Dermis lymphatic vessel endothelial cell (primary cell): ENCODE measurements around the gene SNAP29. TPM values are rescaled to one million over a fixed set of nuclear protein-coding genes. Genes with fewer than 3 reads are reported as not detected.

Source experiments
- total RNA-seq: library from RNA; depleted of rRNA; stranded (reverse); fragments of >200 nt; gene quantifications from 2 replicates; pipeline ENCODE4 v1.2.1, GENCODE V29; 2014

The SNAP29 gene
- total RNA-seq, result 6.4 and 7.9 TPM in 2 replicates

DNA sequence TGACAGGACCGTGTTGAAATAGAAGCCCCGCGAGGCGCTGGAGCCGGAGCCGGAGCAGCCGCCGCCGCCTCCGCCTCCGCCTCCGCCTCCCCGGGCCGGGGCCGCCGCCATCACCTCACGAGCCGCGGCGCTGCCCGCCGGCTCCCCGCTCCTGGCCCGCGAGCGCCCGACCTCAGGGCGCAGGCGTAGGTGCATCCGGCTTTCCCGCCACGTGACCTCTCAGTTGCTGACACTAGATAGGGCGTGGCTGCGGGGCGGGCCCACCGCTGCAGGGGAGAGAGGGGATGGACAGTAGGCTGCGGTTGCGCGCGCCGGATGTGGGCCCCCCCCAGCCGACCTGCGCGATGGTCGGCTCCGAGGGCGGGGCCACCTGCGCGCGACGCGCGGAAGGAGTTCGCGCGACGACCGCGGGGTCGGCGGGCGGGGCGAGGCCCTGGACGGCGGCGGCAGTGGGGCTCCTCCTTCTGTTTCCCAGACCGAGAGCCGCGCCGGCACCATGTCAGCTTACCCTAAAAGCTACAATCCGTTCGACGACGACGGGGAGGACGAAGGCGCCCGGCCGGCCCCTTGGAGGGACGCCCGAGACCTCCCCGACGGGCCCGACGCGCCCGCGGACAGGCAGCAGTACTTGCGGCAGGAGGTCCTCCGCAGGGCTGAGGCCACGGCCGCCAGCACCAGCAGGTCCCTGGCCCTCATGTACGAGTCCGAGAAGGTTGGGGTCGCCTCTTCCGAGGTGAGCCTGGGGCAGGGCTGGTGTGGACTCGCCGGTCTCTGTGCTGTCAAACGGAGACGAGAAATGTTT lies at the start of gene SNAP29, which contains the start of gene PI4KA:
Gene SNAP29 (plus strand): TSS at position 393 of the 802 bp plus-strand sequence. CDS start 104 bp downstream, at position 497.
Gene PI4KA (minus strand): TSS at position 197 of the 802 bp plus-strand sequence. CDS start 86 bp downstream, at position 111.

DNA sequence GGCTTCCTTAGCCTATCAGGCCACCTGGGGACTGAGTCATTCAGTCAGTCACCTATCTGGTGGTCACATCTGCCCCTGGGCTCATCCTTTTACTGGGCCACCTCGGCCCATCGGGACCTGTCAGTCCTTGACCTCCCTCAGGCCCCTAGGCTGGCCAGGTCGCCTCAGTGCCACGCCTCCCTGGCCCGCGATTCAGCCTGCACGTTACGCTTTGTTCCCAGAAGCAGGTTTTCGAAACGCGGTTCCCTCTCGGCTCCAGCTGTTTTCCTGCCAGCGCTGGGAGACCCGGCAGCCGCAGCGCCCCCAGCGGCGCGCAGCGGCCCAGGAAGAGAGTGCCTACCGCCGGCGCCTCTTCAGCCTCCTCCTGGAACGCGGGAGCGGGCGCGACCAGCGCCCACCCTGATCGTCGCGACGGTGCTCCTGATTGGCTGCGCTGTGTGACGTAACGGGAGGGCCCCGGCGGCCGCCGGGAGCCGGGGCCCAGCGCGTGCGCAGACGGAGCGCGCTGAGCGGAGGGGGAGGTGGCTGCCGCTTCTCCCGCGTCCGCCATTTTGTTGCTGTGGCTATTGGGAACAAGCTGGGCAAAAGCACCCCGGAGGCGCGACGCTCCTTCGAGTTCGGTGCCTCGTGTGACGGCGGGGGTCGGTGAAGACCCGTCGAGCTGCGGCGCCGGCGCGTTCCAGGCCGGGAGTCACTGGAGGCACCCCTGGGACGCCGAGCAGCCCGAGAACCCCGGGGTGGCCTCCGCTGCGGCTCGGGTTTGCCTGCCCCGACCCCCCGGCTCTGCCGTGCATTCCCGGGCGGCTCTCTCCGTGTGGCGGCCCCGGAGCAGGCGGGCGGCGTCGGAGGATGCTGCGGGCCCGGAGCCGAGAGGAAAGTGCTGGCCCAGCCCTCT lies 58.4 kb downstream of the SNAP29 start, which contains the start of gene CRKL:
Gene CRKL (plus strand): TSS at position 492 of the 895 bp plus-strand sequence. CDS start 528 bp downstream, outside the sequence.

Other genes starting within 250 kb of the SNAP29 start
- not detected in 2 replicates for gene SERPIND1, start 84.9 kb upstream of the SNAP29 start, total RNA-seq
- gene PI4KA, start 196 bp upstream of the SNAP29 start, total RNA-seq, result 17.9 and 18.3 TPM in 2 replicates
- 35.0 and 41.4 TPM in 2 replicates for gene CRKL, start 58.4 kb downstream of the SNAP29 start, total RNA-seq
- gene AIFM3, start 108.2 kb downstream of the SNAP29 start, total RNA-seq, result not detected in 2 replicates
- 39.0 and 43.7 TPM in 2 replicates for gene LZTR1, start 123.3 kb downstream of the SNAP29 start, total RNA-seq
- gene THAP7, start 143.1 kb downstream of the SNAP29 start, total RNA-seq, result 11.6 and 15.1 TPM in 2 replicates
- under 0.01 TPM in 1 of 2 replicates, not detected in the other for gene P2RX6, start 156.2 kb downstream of the SNAP29 start, total RNA-seq
- not detected in 2 replicates for gene SLC7A4, start 173.6 kb downstream of the SNAP29 start, total RNA-seq
- gene LRRC74B, start 186.9 kb downstream of the SNAP29 start, total RNA-seq, result not detected in 2 replicates